ENCODE measurements around the gene SGK1.
"Not testable (repeated sequence)": the region's sequence is repeated elsewhere in the genome, so short reads cannot be mapped to it uniquely, and the experiment has no call there.

- not testable (repeated sequence) for TF ChIP-seq CTCF, POLR2A (IDR thresholded peaks at IDR 0.05)
These were observed 62.6 kb downstream of the SGK1 start for GRCh38 chr6:134255280-134255679.

Measured in testis (tissue), 2 donors.